OCI-LY7 (cell line): ENCODE results near the gene SSTR5. TPM values are rescaled to one million over a fixed set of nuclear protein-coding genes. Genes with fewer than 3 reads are reported as not detected.

ENCODE experiments used
- BruUV-seq: library from RNA; stranded (reverse); fragments of 400-500 nt; replicated peaks from 2 replicates; lab custom pipeline; 2021; lab: Mats Ljungman, UMichigan
- CTCF ChIA-PET: fragments of 300-600 bp; sonication (Branson Sonifier 250); formaldehyde crosslinking; loops from one replicate; lab custom pipeline; 2022; ENCODE audit warnings: antibody characterized with exemption; ENCODE audit not compliant: unreplicated experiment; lab: Charles Lee
- POLR2A ChIA-PET: fragments of 300-600 bp; sonication (Branson Sonifier 250); formaldehyde crosslinking; loops from one replicate; lab custom pipeline; 2022; ENCODE audit warnings: antibody characterized with exemption; lab: Charles Lee
- DNase-seq: peaks from one replicate; pipeline ENCODE4 v3.0.0-alpha.2; 2015; ENCODE audit warnings: low spot score
- H2AFZ ChIP-seq: fragments of 200-600 bp; sonication (generic), shearing (Covaris generic); 2 replicates; pipeline ENCODE4 v1.6.1; 2014; ENCODE audit warnings: mild to moderate bottlenecking, antibody characterized with exemption, low read length, moderate library complexity
- H3K27ac ChIP-seq: fragments of 200-600 bp; sonication (generic); 2 replicates; pipeline ENCODE4 v1.5.1; 2014; ENCODE audit warnings: mixed run types, low read depth, mild to moderate bottlenecking, moderate library complexity, low read length, inconsistent platforms; ENCODE audit not compliant: poor library complexity, severe bottlenecking
- H3K36me3 ChIP-seq: fragments of 200-600 bp; sonication (generic); 2 replicates; pipeline ENCODE4 v1.6.1; 2014; ENCODE audit warnings: mild to moderate bottlenecking, antibody characterized with exemption, low read length, moderate library complexity, mixed read lengths; ENCODE audit not compliant: insufficient read depth
- H3K4me1 ChIP-seq: fragments of 200-600 bp; sonication (generic); 2 replicates; pipeline ENCODE4 v1.5.1; 2014; ENCODE audit warnings: mild to moderate bottlenecking, low read length; ENCODE audit not compliant: insufficient read depth, poor library complexity, severe bottlenecking
- H3K4me2 ChIP-seq: fragments of 200-600 bp; sonication (generic); 2 replicates; pipeline ENCODE4 v1.6.1; 2014; ENCODE audit warnings: mild to moderate bottlenecking, low read length
- H3K4me3 ChIP-seq: fragments of 200-600 bp; sonication (generic); 2 replicates; pipeline ENCODE4 v1.5.1; 2014; ENCODE audit warnings: mild to moderate bottlenecking, low read depth, low read length; ENCODE audit not compliant: poor library complexity, severe bottlenecking
- H3K79me2 ChIP-seq: fragments of 200-600 bp; sonication (generic); 2 replicates; pipeline ENCODE4 v1.6.1; 2016; ENCODE audit warnings: low read depth, mild to moderate bottlenecking, low read length, moderate library complexity, mixed read lengths; ENCODE audit not compliant: insufficient read depth
- H3K9me2 ChIP-seq: fragments of 200-600 bp; sonication (generic); 2 replicates; pipeline ENCODE4 v1.6.1; 2016; ENCODE audit warnings: mild to moderate bottlenecking, low read length, mixed read lengths; ENCODE audit not compliant: insufficient read depth
- H3K9me3 ChIP-seq: fragments of 200-600 bp; sonication (generic); 2 replicates; pipeline ENCODE4 v1.6.1; 2014; ENCODE audit warnings: mild to moderate bottlenecking, mixed run types, low read length, mixed read lengths
- H4K20me1 ChIP-seq: fragments of 200-600 bp; sonication (generic); 2 replicates; pipeline ENCODE4 v1.6.1; 2014; ENCODE audit warnings: mild to moderate bottlenecking, antibody characterized with exemption, low read length, moderate library complexity, mixed read lengths; ENCODE audit not compliant: insufficient read depth
- EZH2phosphoT487 ChIP-seq: fragments of 200-600 bp; sonication (generic); IDR thresholded peaks from 2 replicates; pipeline ENCODE4 v1.6.1; 2018; ENCODE audit warnings: low read depth, borderline replicate concordance, mild to moderate bottlenecking, mixed run types, antibody characterized with exemption, low read length, moderate library complexity, mixed read lengths
- intact Hi-C: fragments of 100-400 bp; cut with micrococcal nuclease; formaldehyde crosslinking; loops from one replicate; pipeline ENCODE4 v1.10.0; 2022; ENCODE audit not compliant: unreplicated experiment
- total RNA-seq, 2 experiments: library from RNA; depleted of rRNA in 1 of 2; stranded (reverse); fragments of >200 nt in 1 of 2; shearing (Covaris generic) in 1 of 2; gene quantifications; 2 replicates each; pipeline ENCODE4 v1.2.3, GENCODE V29; 2014 to 2022
- TF ChIP-seq, protein P1 (sequence below): fragments of 200-600 bp; sonication (generic); conservative IDR thresholded peaks from 2 replicates; pipeline ENCODE4 v1.5.1; 2014; ENCODE audit warnings: mild to moderate bottlenecking, antibody characterized with exemption, low read length, moderate library complexity, mixed read lengths

SSTR5 gene
- total RNA-seq, 2 experiments from 2014 or later: not detected

- no peak overlapping the region for H3K4me3 ChIP-seq
- intact Hi-C loops: no loop called here
- no peaks in the 10 kb centered on the region for H3K79me2 ChIP-seq
- no peaks in the 10 kb centered on the region for H3K4me1 ChIP-seq
- H3K9me3 ChIP-seq: no peaks in the 10 kb centered on the region
- H2AFZ ChIP-seq: no peak overlapping the region
- no peak overlapping the region for H3K27ac ChIP-seq
- ChIA-PET POLR2A (no interaction called here), CTCF (no interaction called here)
- H3K9me2 ChIP-seq: no peaks in the 10 kb centered on the region
- no peaks in the 10 kb centered on the region for H4K20me1 ChIP-seq
- BruUV-seq: no TSS peak
- no peak for TF ChIP-seq EZH2phosphoT487
- TF ChIP-seq, protein P1, sequence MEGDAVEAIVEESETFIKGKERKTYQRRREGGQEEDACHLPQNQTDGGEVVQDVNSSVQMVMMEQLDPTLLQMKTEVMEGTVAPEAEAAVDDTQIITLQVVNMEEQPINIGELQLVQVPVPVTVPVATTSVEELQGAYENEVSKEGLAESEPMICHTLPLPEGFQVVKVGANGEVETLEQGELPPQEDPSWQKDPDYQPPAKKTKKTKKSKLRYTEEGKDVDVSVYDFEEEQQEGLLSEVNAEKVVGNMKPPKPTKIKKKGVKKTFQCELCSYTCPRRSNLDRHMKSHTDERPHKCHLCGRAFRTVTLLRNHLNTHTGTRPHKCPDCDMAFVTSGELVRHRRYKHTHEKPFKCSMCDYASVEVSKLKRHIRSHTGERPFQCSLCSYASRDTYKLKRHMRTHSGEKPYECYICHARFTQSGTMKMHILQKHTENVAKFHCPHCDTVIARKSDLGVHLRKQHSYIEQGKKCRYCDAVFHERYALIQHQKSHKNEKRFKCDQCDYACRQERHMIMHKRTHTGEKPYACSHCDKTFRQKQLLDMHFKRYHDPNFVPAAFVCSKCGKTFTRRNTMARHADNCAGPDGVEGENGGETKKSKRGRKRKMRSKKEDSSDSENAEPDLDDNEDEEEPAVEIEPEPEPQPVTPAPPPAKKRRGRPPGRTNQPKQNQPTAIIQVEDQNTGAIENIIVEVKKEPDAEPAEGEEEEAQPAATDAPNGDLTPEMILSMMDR: no peak
- DNase-seq: no peak
- no peaks in the 10 kb centered on the region for H3K36me3 ChIP-seq
- H3K4me2 ChIP-seq: no peak overlapping the region
These were observed 25.4 kb upstream of the SSTR5 start for GRCh38 chr16:1047123-1047522.

- Histone ChIP-seq H3K9me3 (no peaks in the 10 kb centered on the region), H3K27ac (no peak overlapping the region), H3K4me1 (no peaks in the 10 kb centered on the region), H3K36me3 (no peaks in the 10 kb centered on the region), H3K4me3 (no peak overlapping the region), H3K4me2 (no peak overlapping the region), H2AFZ (no peak overlapping the region), H3K79me2 (no peaks in the 10 kb centered on the region), H4K20me1 (no peaks in the 10 kb centered on the region), H3K9me2 (no peaks in the 10 kb centered on the region)
- intact Hi-C loops: no loop called here
- DNase-seq: no peak
- ChIA-PET POLR2A (no interaction called here), CTCF (interaction anchor here (0.7 kb wide), 1 partner anchor 10 kb away, joined by 15 read pairs; no protein-coding TSS in a partner anchor)
- TF ChIP-seq, protein P1: no peak
- TF ChIP-seq EZH2phosphoT487: no peak
- no TSS peak for BruUV-seq
These were observed 24.7 kb upstream of the SSTR5 start for GRCh38 chr16:1047801-1048200.

- H3K9me3 ChIP-seq: no peaks in the 10 kb centered on the region
- no peaks in the 10 kb centered on the region for H3K4me1 ChIP-seq
- no peaks in the 10 kb centered on the region for H3K79me2 ChIP-seq
- no peak overlapping the region for H2AFZ ChIP-seq
- ChIA-PET CTCF (interaction anchor here (0.7 kb wide), 1 partner anchor 9 kb away, joined by 15 read pairs; no protein-coding TSS in a partner anchor), POLR2A (no interaction called here)
- intact Hi-C loops: no loop called here
- BruUV-seq: no TSS peak
- H3K4me2 ChIP-seq: no peak overlapping the region
- no peaks in the 10 kb centered on the region for H4K20me1 ChIP-seq
- H3K4me3 ChIP-seq: no peak overlapping the region
- DNase-seq: no peak
- no peaks in the 10 kb centered on the region for H3K9me2 ChIP-seq
- no peak for TF ChIP-seq EZH2phosphoT487
- TF ChIP-seq, protein P1: no peak
- H3K27ac ChIP-seq: no peak overlapping the region
- no peaks in the 10 kb centered on the region for H3K36me3 ChIP-seq
These were observed 24.0 kb upstream of the SSTR5 start for GRCh38 chr16:1048442-1049112.
